MV-4-11 (cell line): ENCODE results near the gene KCTD4.
"Not testable (repeated sequence)": the region's sequence is repeated elsewhere in the genome, so short reads cannot be mapped to it uniquely, and the experiment has no call there.

Source experiments
- DNase-seq: peaks from one replicate; lab custom pipeline; 2025; lab: John Stamatoyannopoulos, UW

KCTD4 gene

GRCh38 chr13:45215392-45216077 lies 14.7 kb upstream of the KCTD4 start:
- no peak for DNase-seq

GRCh38 chr13:45209229-45209628 lies 8.4 kb upstream of the KCTD4 start:
- DNase-seq = peak; percentile 91

GRCh38 chr13:45208132-45208531 lies 7.3 kb upstream of the KCTD4 start:
- DNase-seq = no peak

- no peak for DNase-seq
Measured at GRCh38 chr13:45207319-45207718, 6.5 kb upstream of the KCTD4 start.

- DNase-seq = no peak
Measured at GRCh38 chr13:45206340-45206739, 5.5 kb upstream of the KCTD4 start.

- DNase-seq = peak; percentile 54
Measured at GRCh38 chr13:45205124-45205523, 4.3 kb upstream of the KCTD4 start.

GRCh38 chr13:45199711-45200110 lies 1.1 kb downstream of the KCTD4 start:
- peak; percentile 9 for DNase-seq

GRCh38 chr13:45198924-45199323 lies 1.9 kb downstream of the KCTD4 start:
- DNase-seq = no peak

GRCh38 chr13:45198041-45198440 lies 2.8 kb downstream of the KCTD4 start:
- DNase-seq = no peak

- no peak for DNase-seq
Measured at GRCh38 chr13:45196622-45197021, 4.2 kb downstream of the KCTD4 start.

- DNase-seq = no peak
Measured at GRCh38 chr13:45196096-45196495, 4.7 kb downstream of the KCTD4 start.

- peak; percentile 31 for DNase-seq
Measured at GRCh38 chr13:45195421-45195820, 5.4 kb downstream of the KCTD4 start.

- DNase-seq = peak; percentile 50
Measured at GRCh38 chr13:45194081-45194939, 6.5 kb downstream of the KCTD4 start.

GRCh38 chr13:45191874-45192273 lies 9.0 kb downstream of the KCTD4 start:
- no peak for DNase-seq

GRCh38 chr13:45189511-45189910 lies 11.3 kb downstream of the KCTD4 start:
- DNase-seq = not testable (repeated sequence)

GRCh38 chr13:45189077-45189476 lies 11.8 kb downstream of the KCTD4 start:
- not testable (repeated sequence) for DNase-seq

GRCh38 chr13:45185286-45185685 lies 15.6 kb downstream of the KCTD4 start:
- no peak for DNase-seq

GRCh38 chr13:45184693-45185092 lies 16.2 kb downstream of the KCTD4 start:
- no peak for DNase-seq

- DNase-seq = no peak
Measured at GRCh38 chr13:45180713-45181601, 19.9 kb downstream of the KCTD4 start.

GRCh38 chr13:45180303-45180702 lies 20.5 kb downstream of the KCTD4 start:
- DNase-seq = no peak

- DNase-seq = no peak
Measured at GRCh38 chr13:45179428-45179827, 21.4 kb downstream of the KCTD4 start.
